GM10847 (cell line): ENCODE measurements around the gene ONECUT1.

Experiments used
- POLR2A ChIP-seq: IDR thresholded peaks from 2 replicates; pipeline ENCODE4 v1.6.1; 2011; ENCODE audit not compliant: insufficient read length; ENCODE audit errors: extremely low read depth

The ONECUT1 gene

DNA sequence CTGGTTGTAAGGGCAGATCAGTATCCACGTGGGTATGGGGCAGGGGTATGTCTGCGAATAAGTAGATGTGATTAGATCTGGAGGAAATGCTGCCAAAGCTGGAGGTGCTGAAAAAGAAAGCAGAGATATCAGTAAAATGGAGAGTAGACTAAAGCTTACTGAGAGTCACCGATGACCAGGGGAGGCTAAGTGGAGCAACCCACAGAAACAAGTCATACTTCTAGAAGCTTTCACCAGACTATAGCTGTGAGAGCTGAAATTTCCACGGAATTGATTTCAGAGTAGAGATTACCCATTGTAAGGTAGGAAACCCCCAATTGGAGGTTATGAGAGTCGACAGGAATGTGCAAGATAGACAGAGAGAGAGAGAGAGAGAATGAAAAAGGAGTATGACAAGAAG lies 27.5 kb downstream of the ONECUT1 start:
- TF ChIP-seq POLR2A: no peak

DNA sequence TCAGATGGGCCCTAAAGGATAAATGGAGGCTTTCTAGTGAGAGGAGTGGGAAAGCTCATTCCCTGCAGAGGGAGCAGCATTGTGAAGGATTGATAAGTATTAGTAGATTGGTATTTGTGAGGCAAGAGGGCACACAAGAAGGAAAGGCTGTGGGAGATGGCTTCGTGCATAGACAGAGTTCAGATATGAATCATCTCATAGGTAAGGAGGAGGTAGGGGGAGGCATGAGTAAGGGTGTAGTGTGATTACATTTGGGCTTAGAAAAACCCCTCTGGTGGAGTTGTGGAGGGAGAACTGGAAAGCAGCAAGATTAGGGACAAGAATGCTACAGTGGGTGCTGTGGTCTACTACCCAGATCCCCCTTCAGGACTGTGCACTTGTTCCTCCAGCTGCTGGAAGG lies 29.6 kb downstream of the ONECUT1 start:
- TF ChIP-seq POLR2A: no peak

DNA sequence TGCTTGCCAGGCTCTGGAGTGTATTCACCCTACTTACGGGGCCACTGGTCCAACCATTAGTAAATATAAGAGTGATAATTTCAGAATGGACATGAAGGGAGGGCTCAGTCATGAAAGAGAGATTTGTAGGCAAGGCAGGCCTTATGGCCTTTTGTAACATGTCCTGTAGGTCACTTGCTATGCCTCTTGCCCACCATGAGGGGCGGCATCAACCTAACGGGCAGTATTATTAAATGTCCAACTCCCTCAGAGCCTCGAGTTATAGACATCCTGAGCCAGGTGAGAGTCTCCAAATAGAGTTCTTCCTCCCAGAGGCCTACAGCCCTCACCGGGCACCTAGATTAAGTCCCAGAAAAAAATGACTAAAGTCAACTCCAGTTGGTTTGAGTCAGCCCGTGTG lies 30.2 kb downstream of the ONECUT1 start:
- TF ChIP-seq POLR2A: no peak

DNA sequence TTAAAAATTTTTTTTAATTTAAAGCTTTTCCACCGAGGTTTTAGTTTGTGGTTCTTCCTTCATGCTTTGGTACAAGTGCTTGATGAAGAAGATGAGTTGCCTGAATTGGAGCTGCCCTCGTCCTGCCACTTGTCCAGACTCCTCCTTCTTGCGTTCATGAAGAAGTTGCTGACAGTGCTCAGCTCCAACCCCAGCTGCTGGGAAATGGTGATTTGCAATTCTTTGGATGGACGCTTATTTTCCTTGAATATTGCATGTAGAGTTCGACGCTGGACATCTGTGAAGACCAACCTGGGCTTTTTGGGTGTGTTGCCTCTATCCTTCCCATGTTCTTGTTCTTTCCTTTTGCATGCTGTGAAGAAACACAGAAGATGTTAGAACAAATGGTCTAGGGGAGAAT lies 32.6 kb downstream of the ONECUT1 start:
- TF ChIP-seq POLR2A: no peak

DNA sequence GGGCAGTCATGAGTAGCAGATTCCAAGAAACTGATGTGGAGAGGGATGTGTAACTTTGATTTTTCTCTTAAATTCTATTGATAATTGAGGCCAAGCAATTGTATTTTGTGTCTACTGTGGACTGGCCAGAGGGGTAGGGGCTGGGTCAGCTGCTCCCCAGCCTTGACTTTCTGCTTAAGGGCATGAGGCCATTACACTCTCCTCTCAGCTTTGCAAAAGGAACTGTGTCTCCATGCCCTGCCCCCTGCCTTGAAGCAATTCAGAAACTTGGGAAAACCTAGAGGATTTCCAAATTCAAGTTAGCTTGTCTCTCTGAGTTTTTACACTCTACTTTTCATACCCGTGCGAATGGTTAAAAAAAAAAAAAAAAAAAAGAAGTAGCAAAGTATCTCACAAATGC lies 38.6 kb downstream of the ONECUT1 start:
- no peak for TF ChIP-seq POLR2A

DNA sequence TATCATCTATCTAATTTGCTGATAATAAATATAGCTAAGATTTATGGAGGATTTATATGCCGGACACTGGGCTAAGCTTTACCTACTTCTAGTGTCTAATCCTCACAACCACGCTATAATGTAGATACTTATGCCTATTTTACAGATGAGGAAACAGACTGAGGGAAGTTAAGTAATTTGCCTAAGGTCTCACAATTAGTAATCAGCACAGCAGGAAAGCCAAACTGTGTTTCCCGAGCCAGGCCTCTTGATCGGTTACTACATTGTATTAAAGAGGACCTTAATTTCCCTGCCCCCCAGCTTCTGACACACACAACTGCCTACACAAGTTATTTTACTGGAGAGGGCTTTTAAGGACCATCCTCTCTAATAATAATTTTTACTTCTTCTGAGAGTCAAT lies 40.9 kb downstream of the ONECUT1 start:
- no peak for TF ChIP-seq POLR2A

DNA sequence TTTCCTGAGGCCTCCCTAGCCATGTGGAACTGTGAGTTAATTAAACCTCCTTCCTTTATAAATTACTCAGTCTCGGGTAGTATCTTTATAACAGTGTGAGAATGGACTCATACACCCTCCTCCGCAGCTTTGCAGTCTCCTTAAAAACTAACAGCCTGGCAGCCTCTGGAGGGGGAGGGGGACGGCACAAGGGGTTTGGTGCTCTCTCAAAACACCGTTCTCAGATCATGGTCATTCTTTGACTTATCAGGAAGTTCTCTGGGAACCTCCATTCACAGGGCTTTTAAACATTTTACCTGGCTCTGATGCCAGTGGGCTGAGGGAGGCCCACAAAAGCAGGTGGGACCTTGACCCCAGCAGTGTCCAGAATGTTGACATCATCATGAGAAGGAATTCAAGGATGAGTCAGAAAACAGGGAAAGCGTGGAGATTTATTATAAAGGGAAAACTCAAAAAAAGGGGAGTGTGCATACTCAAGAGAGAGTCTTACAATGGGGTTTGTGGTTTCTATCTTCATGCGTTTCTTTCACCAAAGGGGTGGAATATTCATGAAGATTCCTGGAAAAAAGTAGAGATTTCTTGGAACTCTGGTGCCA lies 43.9 kb downstream of the ONECUT1 start:
- TF ChIP-seq POLR2A: no peak

DNA sequence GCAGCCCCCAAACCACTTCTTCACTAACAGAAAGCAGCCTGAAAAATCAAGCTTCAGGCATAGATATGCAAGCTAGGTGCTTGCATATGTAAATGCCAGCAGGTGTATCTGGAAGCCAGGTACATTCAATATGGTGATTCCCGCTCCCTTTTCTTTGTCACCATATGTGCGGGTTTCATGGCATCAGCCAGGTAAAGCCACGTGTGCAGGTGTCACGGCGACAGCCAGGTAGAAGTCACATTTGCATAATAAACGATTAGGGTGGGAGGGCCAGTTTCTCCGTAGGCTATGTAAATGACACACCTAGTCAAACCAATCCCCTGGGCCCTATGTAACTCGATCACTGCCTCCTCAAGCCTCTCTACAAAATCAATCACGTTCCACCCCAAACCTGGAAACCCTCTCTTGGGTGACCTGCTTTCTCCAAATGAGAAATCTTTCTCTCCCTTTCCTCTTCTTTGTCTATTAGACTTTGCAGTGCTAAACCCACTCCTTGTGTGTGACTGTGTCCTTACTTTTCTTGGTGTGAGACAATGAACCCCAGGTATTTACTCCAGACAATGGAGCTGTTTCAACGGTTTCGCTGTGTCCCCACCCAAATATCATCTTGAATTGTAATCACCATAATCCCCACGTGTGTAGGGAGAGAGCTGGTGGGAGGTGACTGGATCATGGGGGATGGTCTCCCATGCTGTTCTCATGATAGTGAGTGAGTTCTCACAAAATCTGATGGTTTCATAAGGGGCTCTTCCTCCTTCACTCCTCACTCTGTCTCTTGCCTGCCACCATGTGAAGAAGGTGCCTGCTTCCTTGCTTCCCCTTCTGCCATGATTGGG lies 44.6 kb downstream of the ONECUT1 start:
- TF ChIP-seq POLR2A: no peak

DNA sequence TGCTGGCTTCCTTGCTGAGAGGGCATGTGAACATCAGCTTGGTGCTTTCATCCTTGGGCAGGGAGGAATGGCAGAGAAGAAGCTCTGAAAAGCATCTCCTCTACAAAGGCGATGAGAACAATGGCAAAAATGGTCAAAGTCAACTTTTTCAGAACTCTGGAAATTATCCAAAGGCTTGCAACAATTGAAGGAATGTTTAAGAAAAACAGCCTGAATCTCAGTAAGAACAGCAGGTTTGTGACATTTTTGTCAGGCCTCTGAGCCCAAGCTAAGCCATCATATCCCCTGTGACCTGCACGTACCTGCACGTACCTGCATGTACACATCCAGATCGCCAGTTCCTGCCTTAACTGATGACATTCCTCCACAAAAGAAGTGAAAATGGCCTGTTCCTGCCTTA lies 51.8 kb downstream of the ONECUT1 start:
- TF ChIP-seq POLR2A: no peak

DNA sequence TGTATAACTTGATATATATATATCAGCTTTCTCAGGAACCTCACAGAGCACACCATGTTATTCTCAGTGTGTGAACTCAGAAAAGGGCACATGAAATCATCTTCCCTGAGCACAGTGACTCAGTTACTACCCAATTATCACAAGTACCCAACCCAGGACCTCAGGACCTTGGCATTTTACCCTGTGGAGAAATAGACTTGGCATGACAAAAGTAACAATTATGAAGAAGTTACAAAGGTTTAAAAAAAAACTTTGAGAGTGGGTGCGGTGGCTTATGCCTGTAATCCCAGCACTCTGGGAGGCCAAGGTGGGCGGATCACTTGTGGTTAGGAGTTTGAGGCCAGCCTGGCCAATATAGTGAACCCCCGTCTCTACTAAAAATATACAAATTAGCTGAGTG lies 52.4 kb downstream of the ONECUT1 start:
- no peak for TF ChIP-seq POLR2A

DNA sequence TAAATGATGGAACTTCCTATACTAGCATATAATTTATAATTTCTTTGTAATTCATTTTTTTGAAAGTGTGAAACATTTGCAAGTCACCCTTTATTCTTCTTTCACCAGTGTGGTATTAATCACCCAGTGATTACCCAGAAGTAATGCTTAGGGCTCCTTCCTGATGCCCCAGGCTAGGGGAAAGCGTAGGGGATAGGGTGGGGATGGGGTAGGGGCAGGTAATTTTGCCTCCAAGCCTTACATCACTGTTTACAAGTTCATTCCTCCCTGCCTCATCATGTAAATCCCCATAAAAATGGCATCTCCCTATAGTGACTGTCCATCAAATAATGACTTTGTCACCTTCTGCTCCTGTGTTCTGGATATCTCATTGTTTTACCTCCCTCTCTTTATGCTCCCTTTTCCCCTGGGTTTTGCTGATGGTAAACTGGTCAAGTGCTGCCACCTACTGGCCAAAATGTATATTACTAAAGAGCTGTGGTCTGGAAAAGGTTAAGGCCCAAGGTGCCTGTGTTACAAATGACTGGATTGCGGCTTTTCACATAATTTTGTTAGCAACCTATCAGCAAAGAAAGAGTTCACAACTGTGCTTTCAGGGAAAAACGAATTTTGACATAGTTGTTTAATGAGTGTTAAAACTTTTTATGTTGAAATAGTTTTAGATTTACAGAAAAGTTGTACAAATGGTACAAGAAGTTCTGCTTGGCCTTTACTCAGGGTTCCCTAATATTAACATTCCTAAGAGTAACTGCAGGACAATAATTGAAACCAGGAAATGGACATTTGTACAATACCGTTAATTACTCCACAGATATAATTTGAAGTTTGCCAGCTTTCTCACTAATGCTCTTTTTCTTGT lies 54.7 kb downstream of the ONECUT1 start:
- TF ChIP-seq POLR2A: no peak

DNA sequence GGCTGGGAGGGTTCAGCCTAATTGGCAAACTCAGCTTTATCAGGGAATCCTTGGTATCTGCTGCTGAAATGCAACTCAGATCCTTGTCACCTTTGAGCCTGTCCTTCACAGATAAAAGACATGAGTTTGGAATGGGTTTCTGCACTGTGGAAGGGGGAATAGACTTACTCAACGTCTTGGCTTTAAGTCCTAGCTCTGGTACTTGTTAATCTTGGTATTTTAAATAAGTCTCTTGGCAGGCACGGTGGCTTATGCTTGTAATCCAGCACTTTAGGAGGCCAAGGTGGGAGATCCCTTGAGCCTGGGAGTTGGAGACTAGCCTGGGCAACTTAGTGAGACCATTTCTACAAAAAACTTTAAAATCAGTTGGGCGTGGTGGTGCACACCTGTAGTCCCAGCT lies 55.8 kb downstream of the ONECUT1 start:
- TF ChIP-seq POLR2A: no peak

DNA sequence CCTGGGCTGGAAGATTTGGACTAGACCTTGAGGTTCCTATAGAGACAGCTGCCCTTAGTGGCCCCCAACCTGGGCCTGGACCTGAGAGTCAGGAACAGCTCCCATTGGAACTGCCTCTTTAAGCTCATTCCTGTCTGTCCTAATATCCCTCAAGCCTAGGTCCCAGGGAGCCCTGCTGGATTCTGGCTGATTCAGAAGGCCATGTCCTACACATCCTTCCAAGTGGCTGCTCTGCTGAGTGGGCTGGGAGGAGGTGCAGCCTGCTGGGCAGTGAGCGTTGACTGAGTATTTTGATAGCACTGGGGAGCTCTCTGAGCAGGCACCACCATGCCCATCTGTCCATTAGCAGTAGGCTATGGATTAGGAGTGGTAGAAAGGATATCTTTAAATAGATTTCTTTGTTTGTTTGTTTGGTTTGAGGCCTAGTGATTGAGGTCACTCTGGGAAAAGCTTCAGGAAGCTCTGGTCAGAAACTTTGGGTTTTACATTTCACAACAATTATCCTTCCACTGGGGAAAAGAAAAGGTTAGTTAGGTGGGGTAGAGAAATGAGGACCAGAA lies 56.4 kb downstream of the ONECUT1 start:
- no peak for TF ChIP-seq POLR2A

DNA sequence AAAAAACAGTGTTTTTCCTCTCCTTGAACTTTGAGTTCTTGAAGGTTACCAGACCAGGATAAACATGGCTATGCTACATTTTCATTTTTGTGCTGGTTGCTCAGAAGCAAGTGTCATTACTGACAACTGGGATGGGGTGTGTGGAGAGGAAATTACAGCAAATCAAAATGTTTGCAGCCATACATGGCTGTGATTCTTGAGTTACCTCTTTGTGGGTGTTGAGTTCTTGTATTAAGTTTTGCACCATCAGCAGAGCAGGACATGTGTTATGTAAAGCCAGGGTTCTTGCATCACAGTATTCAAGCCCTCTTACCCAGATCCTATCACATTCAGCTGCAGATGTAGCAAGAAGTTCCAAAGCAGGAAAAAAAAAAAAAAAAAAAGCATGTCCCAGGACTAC lies 57.0 kb downstream of the ONECUT1 start:
- no peak for TF ChIP-seq POLR2A

DNA sequence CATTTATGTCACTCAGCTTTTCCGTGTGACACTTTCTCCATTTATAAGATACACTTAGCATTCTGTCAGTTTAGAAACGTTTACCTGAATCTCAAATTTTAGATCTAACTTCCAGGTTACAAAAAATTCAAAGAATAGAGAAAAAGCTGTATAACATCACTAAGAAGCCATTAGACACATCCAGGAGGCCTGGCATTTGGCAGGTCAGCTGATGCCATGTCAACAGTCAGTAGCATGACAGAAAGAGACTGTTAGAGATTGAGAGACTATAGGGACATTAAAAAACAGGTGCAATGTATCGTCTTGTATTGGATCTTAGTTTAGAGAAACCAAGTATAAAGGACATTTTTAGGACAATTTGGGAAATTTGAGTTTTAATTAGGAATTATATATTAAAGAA lies 57.6 kb downstream of the ONECUT1 start:
- TF ChIP-seq POLR2A: no peak
